HCT116 (cell line): ENCODE data around the gene TMEM81.

ENCODE experiments used
- EZH2 ChIP-seq: fragments of 200-600 bp; sonication (generic); IDR thresholded peaks from 2 replicates; pipeline ENCODE4 v1.6.1; 2017; ENCODE audit warnings: antibody characterized with exemption, mixed run types
- YY1 ChIP-seq: IDR thresholded peaks from 2 replicates; pipeline ENCODE4 v1.6.1; 2011; ENCODE audit warnings: low read length, low read depth, moderate library complexity, mild to moderate bottlenecking; ENCODE audit not compliant: insufficient replicate concordance; ENCODE audit errors: extremely low read depth

DNA sequence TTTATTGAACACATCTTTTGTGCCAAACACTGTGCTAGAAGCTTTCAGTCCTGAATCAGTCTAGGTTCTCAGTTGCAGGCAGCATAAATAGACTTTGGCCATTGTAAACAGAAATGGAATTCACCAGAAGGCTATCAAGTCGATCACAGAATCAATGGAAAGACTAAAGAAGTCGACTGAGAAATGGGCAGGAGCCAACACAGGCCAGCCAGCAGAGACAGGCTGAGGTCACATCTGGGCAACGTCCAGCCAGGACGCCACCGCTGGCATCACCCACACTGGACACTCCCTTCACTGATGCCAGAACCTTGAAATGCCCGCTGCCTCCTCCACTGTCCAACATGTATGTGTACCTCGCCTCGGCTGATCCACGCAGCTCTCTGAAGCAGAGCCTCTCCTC, 46.7 kb downstream of the TMEM81 start:
- no peak for TF ChIP-seq EZH2
- no peak for TF ChIP-seq YY1
